CD4-positive, alpha-beta T cell treated with Interleukin-17A for 1 hour (primary cell): ENCODE results near the gene TBCB.
"Not testable (repeated sequence)": the region's sequence is repeated elsewhere in the genome, so short reads cannot be mapped to it uniquely, and the experiment has no call there.

Experiments used
- DNase-seq: peaks from one replicate; pipeline ENCODE4 v3.0.0-alpha.2; 2020

Gene TBCB, protein sequence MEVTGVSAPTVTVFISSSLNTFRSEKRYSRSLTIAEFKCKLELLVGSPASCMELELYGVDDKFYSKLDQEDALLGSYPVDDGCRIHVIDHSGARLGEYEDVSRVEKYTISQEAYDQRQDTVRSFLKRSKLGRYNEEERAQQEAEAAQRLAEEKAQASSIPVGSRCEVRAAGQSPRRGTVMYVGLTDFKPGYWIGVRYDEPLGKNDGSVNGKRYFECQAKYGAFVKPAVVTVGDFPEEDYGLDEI

DNA sequence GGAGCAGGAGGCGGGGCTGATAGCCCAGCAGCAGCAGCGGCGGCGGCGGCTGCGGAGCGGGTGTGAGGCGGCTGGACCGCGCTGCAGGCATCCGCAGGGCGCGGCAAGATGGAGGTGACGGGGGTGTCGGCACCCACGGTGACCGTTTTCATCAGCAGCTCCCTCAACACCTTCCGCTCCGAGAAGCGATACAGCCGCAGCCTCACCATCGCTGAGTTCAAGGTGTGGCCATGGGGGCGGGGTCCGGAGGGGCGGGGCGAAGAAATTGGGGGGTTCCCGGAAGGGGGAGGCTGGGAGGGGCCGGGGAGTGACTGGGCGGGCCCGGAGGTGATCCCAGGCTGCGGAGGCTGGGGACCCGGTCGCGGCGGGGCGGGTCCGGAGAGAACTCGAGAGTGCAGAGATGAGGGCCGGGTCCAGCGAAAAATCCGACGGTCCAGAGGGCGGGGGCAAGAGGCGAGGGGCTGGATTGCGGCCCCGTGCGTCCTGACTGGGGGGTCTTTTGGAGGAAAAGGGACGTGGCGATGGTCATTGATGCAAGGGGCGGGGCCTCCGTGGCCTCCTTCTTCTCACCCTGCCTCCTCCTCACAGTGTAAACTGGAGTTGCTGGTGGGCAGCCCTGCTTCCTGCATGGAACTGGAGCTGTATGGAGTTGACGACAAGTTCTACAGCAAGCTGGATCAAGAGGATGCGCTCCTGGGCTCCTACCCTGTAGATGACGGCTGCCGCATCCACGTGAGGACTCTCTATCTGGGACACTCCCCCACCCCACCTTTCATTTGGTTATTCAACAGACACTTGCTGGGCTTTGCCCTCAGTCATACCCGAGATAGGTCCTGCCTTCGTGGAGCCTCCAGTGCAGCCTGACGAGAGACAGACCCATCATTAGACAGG lies at the start of gene TBCB:
TBCB (plus strand) TSS at position 16 of the 891 bp plus-strand sequence; CDS start at position 109, 93 bp downstream.
- no peak for DNase-seq

DNA sequence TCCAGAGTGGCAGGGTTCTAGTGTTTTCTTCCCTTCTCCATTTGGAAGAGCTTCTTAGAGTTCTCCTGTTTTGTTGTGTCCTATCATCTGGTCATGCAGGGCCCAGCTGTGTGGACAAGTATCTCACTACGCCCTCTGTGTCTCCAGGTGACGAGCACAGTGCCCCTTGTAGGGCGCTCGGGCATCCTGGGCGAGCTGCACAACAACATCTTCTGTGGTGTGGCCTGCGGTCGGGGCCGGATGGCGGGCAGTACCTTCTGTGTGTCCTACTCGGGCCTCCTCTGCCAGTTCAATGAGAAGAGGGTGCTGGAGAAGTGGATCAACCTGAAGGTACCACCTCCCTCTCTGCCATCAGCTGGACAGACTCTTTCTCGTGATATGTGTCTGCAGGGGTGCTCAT lies 47.6 kb upstream of the TBCB start:
- DNase-seq: no peak

DNA sequence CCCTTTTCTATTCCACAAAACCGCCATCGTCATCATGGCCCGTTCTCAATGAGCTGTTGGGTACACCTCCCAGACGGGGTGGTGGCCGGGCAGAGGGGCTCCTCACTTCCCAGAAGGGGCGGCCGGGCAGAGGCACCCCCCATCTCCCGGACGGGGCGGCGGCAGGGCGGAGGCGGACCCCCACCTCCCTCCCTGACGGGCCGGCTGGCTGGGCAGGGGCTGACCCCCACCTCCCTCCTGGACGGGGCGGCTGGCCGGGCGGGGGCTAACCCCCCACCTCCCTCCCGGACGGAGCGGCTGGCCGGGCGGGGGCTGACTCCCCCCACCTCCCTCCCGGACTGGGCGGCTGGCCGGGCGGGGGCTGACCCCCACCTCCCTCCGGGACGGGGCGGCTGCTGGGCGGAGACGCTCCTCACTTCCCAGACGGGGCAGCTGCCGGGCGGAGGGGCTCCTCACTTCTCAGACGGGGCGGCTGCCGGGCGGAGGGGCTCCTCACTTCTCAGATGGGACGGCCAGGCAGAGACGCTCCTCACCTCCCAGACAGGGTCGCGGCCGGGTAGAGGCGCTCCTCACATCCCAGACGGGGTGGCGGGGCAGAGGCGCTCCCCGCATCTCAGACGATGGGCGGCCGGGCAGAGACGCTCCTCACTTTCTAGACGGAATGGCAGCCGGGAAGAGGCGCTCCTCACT lies 46.3 kb upstream of the TBCB start:
- not testable (repeated sequence) for DNase-seq

DNA sequence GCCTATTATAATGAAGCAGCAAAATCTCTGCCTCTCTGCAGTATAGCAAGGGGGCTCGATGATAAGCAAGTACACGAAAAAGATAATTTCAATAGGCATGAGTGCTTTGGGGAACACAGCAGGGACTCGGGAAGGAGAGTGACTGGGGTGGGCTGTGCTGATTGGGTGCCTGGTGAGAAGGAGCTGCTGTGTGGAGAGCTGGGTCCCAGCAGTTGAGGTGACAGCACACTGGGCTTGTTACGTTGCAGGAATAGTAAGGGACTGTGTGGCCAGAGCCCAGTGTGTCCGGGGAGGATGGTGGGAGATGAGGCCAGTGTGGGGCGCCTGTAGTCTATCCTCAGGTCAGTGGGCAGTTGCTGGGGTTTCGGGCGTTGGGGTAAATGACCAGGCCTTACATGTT lies 43.2 kb upstream of the TBCB start:
- no peak for DNase-seq

DNA sequence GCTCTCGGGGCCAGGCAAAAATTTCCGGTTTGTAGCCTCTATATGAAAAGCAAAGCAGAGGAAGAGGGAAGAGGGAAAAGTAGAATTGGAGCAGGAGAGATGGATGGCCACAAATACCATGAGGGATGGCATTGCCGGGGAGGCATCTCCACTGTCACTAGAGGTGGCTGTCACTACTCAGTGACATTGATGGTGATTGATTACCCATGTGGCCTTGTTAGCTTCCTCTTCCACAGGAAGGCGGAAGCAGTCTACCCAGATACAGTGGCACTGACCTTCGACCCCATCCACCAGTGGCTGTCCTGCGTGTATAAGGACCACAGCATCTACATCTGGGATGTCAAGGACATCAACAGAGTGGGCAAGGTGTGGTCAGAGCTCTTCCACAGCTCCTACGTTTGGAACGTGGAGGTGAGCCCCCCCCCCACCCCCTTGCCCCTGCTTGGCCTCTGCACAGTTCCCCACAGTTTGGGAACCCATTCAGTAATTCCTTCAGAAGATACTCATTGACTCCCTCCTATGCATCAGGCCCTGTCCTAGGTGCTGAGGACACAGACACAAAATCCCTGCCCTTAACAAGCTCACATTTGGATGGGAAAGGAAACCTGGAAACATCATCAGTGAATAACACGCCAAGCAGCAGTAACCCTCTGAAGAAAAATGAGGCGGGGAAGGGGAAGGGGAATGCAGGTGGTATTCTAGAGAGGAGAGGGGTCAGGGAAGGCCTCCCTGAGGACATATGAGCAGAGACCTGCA lies 42.0 kb upstream of the TBCB start:
- DNase-seq: no peak

DNA sequence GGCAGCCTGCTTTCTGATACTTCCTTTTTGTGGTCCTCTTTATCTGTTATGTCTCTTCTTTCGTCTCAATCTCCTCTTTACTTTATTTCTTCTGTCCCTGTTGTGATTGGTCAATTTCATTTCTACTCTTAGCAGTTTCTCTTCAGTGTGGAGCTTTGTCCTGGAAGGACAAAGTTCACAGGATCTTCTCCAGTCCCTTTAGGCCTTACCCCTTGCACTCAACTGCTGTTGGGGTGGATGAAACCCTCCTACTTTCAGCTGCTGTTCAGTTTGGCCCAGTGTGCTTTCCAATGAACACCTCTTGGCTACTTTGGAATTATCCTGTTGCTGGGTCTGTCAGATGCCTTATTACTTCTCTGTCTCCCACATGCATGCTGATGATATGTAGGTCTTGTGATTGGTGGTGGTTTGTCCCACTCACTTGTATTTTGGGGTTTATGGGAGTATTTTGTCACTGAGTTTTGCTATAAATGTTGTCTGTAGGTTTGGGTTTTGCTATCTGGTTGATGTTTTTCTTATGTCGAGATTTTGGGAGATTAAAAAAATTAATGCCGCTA lies 35.8 kb upstream of the TBCB start:
- DNase-seq: no peak

DNA sequence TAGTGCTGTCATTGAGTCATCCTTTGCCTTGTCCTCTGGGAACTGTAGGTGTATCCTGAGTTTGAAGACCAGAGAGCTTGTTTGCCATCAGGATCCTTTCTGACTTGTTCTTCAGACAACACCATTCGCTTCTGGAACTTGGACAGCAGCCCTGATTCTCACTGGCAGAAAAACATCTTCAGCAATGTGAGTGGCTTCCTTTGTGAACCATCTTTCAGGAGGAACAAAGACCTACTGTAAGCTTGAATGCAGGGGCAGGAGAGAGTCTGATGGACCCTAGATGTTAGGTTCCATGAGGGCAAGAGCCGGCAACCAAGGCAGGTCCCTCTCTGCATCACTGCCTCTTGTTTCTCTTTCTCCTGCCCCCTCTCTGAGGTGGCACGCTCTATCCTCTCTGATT lies 33.9 kb upstream of the TBCB start:
- DNase-seq: no peak

DNA sequence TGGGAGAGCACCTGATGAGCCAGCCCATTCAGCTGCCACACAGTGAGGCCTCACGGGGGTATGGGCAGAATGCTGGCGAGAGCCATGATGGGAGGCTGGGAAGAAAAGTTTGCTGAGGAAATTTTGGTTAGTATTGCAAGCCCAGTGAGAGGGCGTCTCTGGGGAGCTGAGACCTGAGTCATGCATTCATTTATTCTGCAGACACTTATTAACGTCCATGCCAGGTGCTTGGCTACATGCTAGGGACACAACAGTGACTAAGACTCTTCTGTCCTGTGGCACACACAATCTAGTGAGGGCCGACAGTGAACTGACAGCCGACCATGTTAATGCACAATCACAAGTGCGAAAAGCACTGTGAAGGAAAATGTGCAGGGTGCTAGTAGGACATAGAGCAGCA lies 33.4 kb upstream of the TBCB start:
- no peak for DNase-seq

DNA sequence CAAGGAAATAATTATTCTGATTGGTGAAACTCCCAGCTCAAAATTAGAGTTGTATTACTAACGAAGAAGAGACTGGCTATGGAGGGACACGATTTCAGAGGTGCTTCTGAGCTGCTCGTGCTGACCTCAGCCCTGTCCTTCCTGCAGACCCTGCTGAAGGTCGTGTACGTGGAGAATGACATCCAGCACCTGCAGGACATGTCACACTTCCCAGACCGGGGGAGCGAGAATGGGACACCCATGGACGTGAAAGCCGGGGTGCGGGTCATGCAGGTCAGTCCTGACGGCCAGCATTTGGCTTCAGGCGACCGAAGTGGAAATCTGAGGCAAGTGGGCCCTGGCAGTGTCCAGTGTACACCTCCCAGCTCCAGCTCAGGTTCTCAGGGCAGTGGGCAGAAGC lies 32.4 kb upstream of the TBCB start:
- no peak for DNase-seq

DNA sequence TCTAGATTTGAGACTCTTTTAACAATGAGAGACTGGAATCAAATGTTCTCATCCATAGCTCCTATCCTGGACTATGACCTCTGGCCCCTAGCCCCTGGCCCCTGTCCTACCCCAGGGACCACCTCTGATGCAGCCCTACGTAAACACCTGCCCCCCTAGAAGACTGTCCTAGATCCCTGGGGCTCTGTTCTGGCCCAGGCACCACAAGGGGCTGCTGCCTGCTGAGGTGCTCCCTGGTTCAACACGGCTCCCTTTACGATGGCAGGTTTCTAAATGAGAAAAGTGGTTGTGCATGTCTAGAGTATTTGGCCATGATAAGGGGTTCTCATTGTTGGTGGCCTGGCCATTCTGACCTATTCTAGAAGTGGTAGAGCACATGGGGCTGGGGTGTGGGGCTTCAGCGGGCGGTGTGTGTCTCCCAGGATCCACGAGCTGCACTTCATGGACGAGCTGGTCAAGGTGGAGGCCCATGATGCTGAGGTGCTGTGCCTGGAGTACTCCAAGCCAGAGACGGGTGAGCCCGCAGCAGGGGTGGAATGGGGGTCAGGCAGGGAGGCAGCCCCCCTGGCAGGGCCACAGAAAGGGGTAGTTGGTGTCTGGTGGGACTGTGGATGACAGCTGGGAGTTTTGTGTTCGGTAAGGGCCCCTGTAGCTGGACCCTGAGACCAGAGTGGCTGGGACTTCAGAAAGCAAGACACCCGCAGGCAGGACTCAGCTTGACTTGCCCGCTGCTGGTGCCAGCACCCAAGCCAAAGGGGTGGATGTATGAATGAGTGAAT lies 30.8 kb upstream of the TBCB start:
- no peak for DNase-seq

DNA sequence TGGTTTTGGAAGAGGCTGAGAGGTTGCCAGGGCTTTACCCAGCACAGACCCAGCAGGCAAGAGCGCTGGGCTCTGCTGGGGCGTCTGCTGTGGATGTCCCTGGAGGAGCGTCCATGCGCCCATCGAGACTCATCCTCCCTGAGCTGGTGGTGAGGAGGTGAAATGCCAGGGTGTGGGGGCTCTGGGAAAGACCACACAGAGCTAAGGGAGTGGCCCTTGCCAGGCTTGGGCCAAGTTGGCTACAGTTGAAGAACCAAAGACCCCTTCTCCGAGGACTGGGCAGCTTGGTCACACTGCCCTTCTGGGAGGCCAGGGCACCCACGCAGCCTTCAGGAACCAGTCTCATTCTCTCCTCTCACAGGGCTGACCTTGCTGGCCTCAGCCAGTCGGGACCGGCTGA lies 28.9 kb upstream of the TBCB start:
- no peak for DNase-seq

DNA sequence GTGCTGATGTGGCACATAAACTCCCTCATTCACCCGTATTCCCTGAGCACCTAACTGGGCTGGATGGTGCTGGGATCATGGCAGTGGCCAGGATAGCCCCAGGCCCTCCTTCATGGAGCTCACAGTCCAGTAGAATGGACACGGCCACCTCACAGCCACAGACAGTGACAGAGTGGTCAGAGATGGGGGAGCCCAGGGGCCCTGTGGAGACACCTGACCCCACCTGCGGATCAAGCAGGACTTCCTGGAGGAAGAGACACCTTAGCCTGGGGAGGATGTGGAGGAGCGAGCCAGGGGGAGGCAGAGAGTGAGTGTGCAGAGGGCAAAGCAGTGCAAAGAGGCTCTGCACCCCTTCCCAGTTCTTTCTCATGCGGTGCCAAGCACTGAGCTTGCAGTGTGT lies 25.4 kb upstream of the TBCB start:
- DNase-seq: no peak

DNA sequence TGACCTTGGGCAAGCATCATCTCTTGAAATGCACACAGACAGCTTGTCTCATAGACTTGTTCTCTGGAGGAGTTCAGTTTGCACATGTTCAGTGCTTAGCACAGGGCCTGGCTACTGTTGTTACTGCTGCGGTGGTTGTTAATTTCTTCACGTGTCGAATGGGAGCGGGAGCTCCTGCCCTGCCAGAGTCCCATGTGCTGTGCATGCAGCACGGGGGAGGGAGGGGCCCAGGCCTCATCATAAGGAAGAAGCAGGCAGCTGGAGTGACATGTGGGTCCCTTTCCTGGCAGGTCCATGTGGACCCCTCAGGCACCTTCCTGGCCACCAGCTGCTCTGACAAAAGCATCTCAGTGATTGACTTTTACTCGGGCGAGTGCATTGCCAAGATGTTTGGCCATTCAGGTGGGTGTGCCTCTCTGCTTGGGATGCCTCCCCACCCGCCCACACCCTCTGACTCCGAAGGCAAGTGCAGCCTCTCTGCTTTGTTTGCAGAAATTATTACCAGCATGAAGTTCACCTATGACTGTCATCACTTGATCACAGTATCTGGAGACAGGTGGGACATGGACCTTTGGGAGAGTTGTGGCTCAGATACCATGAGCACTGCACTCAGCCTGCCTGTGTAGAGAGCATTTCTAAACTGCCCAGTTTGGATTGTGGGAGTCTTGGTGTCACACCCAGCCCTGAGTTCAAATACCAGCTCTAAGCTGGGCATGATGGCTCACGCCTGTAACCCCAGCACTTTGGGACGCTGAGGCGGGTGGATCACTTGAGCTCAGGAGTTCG lies 24.2 kb upstream of the TBCB start:
- DNase-seq: no peak

DNA sequence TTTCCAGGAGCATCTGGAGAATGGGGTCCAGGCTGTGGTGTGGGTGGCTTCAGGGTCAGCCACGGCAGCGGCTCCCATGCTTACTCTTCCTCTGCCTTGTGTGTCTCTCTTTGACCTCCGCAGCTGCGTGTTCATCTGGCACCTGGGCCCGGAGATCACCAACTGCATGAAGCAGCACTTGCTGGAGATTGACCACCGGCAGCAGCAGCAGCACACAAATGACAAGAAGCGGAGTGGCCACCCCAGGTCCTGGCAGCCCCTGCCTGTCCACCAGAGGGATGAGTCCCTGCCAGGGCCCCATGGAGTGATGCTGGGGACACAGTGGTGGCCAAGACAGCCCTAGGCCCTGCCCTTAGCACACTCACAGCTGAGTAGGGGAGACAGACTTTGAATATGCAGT lies 22.7 kb upstream of the TBCB start:
- no peak for DNase-seq

DNA sequence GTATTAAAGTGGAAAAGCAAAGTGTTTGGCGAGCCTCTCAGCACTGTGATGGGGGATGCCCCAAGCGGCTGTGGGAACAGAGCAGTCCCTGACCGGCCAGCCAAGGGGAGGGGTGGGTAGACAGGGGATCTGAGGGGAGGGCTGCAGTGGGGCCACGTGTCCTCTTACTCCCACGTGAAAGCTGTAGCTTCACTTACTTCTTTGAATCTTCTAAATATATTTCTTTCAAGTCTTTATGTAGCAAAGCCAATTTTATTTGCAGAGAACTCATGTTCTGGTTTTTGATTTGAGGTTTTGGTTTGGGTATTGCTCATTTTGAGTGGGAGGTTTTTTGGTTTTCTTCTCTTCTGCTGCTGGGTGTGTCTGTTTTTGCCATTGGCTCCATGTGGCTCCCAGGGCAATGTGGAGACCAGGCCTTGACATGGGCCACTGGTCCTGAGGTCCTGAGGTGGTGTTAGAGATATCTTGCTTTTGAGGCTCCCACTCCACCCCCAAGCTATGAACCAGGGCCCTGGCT lies 22.1 kb upstream of the TBCB start:
- DNase-seq: no peak

DNA sequence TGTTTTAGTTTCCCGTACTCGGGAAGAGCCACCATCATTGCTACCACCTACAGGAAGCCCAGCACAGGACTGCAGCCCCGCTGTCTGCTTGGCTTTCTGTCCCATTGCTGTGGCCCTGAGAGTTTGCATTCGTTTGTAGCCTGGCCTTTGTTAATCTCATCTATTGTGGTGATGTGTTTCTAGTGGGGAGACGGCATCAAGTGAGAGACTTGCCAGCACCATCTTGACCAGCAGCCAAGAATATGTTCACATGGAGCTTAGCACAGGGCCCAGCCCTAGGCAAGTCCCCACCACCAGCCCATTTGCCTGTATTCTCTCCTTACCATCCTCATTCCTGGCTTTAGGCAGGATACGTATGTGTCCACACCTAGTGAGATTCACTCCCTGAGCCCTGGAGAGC lies 21.6 kb upstream of the TBCB start:
- DNase-seq: no peak

DNA sequence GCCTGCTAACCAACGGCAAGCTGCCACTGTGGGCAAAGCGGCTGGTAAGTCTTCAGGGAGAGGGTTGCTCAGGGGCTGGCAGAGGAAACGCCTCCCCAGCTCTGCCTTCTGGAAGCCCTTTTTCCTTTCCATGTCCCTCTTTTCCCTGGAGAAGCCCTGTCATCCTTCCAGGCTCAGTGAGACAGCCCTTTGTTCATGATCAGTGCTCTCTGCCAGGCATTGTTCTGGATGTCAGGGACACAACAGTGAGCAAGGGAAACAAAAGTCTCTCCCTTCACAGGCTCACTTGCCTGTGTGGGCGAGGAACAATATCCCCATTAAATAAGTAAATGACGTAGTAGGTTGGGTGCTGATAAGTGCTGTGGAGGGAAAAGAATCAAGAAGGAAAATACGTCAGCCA lies 18.2 kb upstream of the TBCB start:
- DNase-seq: no peak

DNA sequence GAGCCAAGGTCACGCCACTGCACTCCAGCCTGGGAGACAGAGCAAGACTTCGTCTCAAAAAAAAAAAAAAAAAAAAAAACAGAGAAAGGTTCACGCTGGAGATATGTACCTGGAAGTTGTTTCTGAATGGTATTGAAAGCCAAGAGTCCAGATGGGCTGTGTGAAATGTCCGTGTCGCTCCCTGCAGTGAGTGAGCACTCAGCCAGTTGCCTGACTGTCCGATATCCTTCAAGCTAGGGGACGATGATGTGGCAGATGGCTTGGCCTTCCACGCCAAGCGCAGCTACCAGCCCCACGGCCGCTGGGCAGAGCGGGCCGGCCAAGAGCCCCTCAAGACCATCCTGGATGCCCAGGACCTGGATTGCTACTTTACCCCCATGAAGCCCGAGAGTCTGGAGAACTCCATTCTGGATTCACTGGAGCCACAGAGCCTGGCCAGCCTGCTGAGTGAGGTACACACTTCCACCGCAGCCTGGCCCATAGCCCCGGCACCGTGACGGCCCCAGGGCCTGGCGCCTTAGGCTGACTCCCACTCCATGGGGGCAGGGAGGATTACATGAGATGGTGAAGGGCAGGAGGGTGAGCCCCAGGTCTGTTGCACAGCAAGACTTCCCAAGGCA lies 16.0 kb upstream of the TBCB start:
- no peak for DNase-seq

DNA sequence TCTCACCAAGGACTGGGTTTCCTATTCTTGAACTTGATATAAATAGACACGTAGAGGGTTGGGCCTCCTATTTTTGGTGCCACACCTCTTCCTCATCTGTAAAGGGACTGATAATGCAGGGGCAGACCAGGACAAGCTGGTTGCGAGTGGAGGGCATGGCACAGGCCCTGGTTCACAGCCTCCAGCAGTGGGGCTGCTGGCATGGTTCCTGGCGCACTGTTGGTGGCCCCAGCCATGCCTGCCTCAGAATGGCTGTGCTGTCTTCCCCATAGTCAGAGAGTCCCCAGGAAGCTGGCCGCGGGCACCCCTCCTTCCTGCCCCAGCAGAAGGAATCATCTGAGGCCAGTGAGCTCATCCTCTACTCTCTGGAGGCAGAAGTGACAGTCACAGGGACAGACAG lies 14.8 kb upstream of the TBCB start:
- DNase-seq: no peak

DNA sequence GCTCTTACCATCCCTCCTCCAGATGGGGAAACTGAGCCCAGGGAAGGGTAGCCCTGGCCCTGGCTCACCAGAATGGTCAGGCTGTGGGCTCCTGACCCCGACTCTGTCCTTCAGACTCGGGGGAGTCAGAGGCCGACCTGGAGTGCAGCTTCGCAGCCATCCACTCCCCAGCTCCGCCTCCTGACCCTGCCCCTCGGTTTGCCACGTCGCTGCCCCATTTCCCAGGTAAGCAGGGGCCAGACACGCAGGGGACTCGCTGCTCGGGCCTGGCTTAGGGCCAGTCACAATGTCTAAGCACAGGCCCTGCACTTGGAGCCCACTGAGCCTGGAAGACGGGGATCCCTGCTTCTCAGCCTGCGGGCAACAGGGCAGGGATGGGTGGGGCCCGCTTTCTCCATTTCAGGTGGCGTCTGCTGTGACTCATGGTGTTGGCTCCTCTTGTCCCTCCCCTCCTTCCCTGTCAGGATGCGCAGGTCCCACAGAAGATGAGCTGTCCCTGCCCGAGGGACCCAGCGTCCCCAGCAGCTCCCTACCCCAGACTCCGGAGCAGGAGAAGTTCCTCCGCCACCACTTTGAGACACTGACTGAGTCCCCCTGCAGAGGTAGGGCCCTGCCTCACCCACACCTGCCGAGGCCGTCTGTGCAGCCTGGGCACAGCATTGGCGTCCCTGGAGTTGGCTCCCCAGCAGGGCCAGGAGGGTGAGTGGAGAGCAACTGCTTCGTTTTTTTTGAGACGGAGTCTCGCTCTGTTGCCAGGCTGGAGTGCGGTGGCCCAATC lies 13.5 kb upstream of the TBCB start:
- DNase-seq: no peak
